Peyer's patch (tissue), 4 donors: ENCODE measurements around the gene GTPBP6.

Experiments
- CTCF ChIP-seq, 6 experiments: fragments of 450-650 bp in 4 of 6; fragments of 200-600 bp in 2 of 6; sonication (generic) in 1 of 6; IDR thresholded peaks; one replicate each; pipeline ENCODE4 v1.5.1; 2017 to 2019; ENCODE audit warnings: antibody characterized with exemption in 6 of 6, mild to moderate bottlenecking in 3 of 6, moderate library complexity in 1 of 6
- POLR2A ChIP-seq, 2 donors: fragments of 450-650 bp; IDR thresholded peaks; one replicate each; pipeline ENCODE4 v1.5.1; 2017; ENCODE audit warnings: antibody characterized with exemption in 2 of 2, mild to moderate bottlenecking in 2 of 2, moderate library complexity in 2 of 2

GRCh38 chrX:331825-332495, 13.4 kb upstream of the GTPBP6 start:
- no peak for TF ChIP-seq POLR2A (IDR thresholded peaks at IDR 0.05)
- TF ChIP-seq CTCF (IDR thresholded peaks at IDR 0.05): no peak
